Astrocyte of the spinal cord (primary cell): ENCODE data around the gene LZTFL1.

Source experiments
- DNase-seq: peaks from one replicate; pipeline ENCODE4 v3.0.0; 2011; ENCODE audit warnings: low read depth, low spot score
- H3K4me3 ChIP-seq: 2 replicates; pipeline ENCODE4 v1.5.1; 2011; ENCODE audit warnings: low read depth, mild to moderate bottlenecking, low read length, moderate library complexity
- in situ Hi-C: cut with HindIII; loops from 2 replicates; pipeline ENCODE4 v1.10.0; 2017; ENCODE audit warnings: low sequenced_read_pairs
- TF ChIP-seq, protein P1 (sequence below): IDR thresholded peaks from 2 replicates; pipeline ENCODE4 v1.5.1; 2012; ENCODE audit warnings: low read depth, mild to moderate bottlenecking, low read length, inconsistent platforms

Gene LZTFL1

GRCh38 chr3:45841757-45842491 is at the start of gene LZTFL1:
LZTFL1 (minus strand) TSS chr3:45842119; CDS start chr3:45841991, 128 bp downstream.
- peak within 1 kb of the TSS; percentile 79 for H3K4me3 ChIP-seq
- DNase-seq, result peak; percentile 97
- in situ Hi-C loops, result no loop called here
- TF ChIP-seq, protein P1, sequence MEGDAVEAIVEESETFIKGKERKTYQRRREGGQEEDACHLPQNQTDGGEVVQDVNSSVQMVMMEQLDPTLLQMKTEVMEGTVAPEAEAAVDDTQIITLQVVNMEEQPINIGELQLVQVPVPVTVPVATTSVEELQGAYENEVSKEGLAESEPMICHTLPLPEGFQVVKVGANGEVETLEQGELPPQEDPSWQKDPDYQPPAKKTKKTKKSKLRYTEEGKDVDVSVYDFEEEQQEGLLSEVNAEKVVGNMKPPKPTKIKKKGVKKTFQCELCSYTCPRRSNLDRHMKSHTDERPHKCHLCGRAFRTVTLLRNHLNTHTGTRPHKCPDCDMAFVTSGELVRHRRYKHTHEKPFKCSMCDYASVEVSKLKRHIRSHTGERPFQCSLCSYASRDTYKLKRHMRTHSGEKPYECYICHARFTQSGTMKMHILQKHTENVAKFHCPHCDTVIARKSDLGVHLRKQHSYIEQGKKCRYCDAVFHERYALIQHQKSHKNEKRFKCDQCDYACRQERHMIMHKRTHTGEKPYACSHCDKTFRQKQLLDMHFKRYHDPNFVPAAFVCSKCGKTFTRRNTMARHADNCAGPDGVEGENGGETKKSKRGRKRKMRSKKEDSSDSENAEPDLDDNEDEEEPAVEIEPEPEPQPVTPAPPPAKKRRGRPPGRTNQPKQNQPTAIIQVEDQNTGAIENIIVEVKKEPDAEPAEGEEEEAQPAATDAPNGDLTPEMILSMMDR, result no peak

GRCh38 chr3:45890405-45890804 is 48.5 kb upstream of the LZTFL1 start:
- in situ Hi-C loops, result no loop called here
- TF ChIP-seq, protein P1, result no peak
- DNase-seq, result no peak
- H3K4me3 ChIP-seq, result no peak overlapping the region

DNA sequence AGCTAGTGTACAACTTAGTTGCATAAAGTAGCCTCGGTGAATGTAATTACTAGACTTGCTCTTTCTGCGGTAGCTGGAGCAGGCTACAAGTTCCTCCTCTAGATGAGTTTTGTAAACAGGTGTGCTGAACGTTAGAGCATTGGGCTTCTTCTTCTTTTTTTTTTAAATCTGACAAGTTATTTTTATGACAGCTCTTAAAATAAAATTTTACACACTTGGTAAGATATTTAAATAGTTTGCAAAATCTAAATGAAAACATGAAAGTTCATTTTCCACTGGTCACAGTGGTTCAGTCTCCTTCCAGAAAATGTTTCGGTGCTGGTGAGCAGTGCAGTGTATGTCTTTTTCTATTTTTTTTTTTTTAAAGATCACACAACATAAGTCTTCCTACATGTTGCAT is 47.4 kb upstream of the LZTFL1 start:
- no peak for DNase-seq
- TF ChIP-seq, protein P1, result no peak
- in situ Hi-C loops, result no loop called here
- H3K4me3 ChIP-seq, result no peak overlapping the region

GRCh38 chr3:45887759-45888511 is 46.0 kb upstream of the LZTFL1 start:
- in situ Hi-C loops, result no loop called here
- H3K4me3 ChIP-seq, result no peak overlapping the region
- TF ChIP-seq, protein P1, result no peak
- DNase-seq, result no peak

- no peak for DNase-seq
- TF ChIP-seq, protein P1, result no peak
- H3K4me3 ChIP-seq, result no peak overlapping the region
- in situ Hi-C loops, result no loop called here
These were observed 45.4 kb upstream of the LZTFL1 start for GRCh38 chr3:45887285-45887684.

DNA sequence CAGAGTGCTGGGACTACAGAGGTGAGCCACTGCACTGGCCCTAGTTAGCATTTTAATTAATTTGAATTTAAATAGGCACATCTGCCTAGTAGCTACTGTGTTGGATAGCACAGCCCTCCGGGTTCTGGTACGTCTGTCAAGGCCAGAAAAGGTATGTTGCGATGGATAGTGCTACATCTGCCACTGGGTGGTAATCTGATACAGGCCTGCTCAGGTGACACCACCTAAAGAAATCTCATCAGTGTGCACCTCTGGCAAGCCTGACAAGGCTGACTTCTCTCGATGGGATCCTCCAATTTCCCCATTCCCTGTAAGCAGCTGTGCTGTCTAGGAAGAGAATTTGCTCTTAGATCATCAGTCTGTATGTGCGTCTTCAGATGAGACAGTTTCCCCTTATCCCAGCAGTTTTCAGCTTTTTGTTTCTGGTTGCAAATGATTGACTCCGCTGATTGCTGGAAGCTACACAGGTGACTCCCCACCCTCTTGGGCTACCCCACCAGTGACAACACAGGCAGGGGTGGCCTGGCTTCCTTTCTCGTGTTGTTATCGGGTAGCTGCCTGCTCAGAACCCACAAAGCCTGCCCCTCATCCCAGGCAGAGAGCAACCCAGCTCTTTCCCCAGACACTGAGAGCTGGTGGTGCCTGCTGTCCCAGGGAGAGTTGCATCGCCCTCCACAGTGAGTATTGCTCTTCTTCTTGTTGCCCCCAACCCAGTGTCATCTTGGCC is 44.2 kb upstream of the LZTFL1 start, which contains the start of gene CCR9:
Gene CCR9, plus strand, starts transcription at position 565 of the 727 bp plus-strand sequence. CDS start 8,391 bp downstream, outside the sequence.
- in situ Hi-C loops, result no loop called here
- TF ChIP-seq, protein P1, result no peak
- no peak within 1 kb of the TSS for H3K4me3 ChIP-seq
- DNase-seq, result no peak
